UCSD-AML1 (cell line): Measurements from ENCODE around the gene PLAU.
"Not testable (repeated sequence)": the region's sequence is repeated elsewhere in the genome, so short reads cannot be mapped to it uniquely, and the experiment has no call there.

Source experiments
- DNase-seq: peaks from one replicate; lab custom pipeline; 2025; ENCODE audit not compliant: unreplicated experiment; lab: John Stamatoyannopoulos, UW

PLAU gene

GRCh38 chr10:73876566-73876965 is 34.4 kb upstream of the PLAU start:
- DNase-seq = no peak

- DNase-seq = no peak
Measured at GRCh38 chr10:73876971-73877370, 34.0 kb upstream of the PLAU start.

GRCh38 chr10:73877533-73878160 is 33.3 kb upstream of the PLAU start:
- no peak for DNase-seq

- no peak for DNase-seq
Measured at GRCh38 chr10:73878365-73878764, 32.6 kb upstream of the PLAU start.

GRCh38 chr10:73879296-73880173 is 31.4 kb upstream of the PLAU start:
- DNase-seq = peak; percentile 89

GRCh38 chr10:73881221-73881919 is 29.6 kb upstream of the PLAU start:
- no peak for DNase-seq

- DNase-seq = no peak
Measured at GRCh38 chr10:73884017-73884416, 26.9 kb upstream of the PLAU start.

- DNase-seq = peak; percentile 43
Measured at GRCh38 chr10:73886085-73886529, 24.8 kb upstream of the PLAU start.

- no peak for DNase-seq
Measured at GRCh38 chr10:73886661-73887293, 24.2 kb upstream of the PLAU start.

- DNase-seq = no peak
Measured at GRCh38 chr10:73887294-73888039, 23.5 kb upstream of the PLAU start.

- no peak for DNase-seq
Measured at GRCh38 chr10:73888514-73888913, 22.4 kb upstream of the PLAU start.

- peak; percentile 55 for DNase-seq
Measured at GRCh38 chr10:73889014-73889413, 21.9 kb upstream of the PLAU start.

- not testable (repeated sequence) for DNase-seq
Measured at GRCh38 chr10:73889416-73889815, 21.5 kb upstream of the PLAU start.

GRCh38 chr10:73890261-73890660 is 20.7 kb upstream of the PLAU start:
- DNase-seq = no peak

GRCh38 chr10:73890830-73891229 is 20.1 kb upstream of the PLAU start:
- DNase-seq = not testable (repeated sequence)

- DNase-seq = no peak
Measured at GRCh38 chr10:73891540-73891939, 19.4 kb upstream of the PLAU start.

- DNase-seq = no peak
Measured at GRCh38 chr10:73892310-73893030, 18.5 kb upstream of the PLAU start.

GRCh38 chr10:73893426-73893825 is 17.5 kb upstream of the PLAU start:
- no peak for DNase-seq

GRCh38 chr10:73894245-73894971 is 16.5 kb upstream of the PLAU start:
- DNase-seq = no peak
